Karpas-422 (cell line): ENCODE data around the gene DLGAP1. TPM values are rescaled to one million over a fixed set of nuclear protein-coding genes. Genes with fewer than 3 reads are reported as not detected.

ENCODE experiments used
- DNase-seq: peaks from one replicate; pipeline ENCODE4 v3.0.0-alpha.2; 2015
- H2AFZ ChIP-seq: fragments of 200-600 bp; sonication (generic); 2 replicates; pipeline ENCODE4 v1.6.1; 2014; ENCODE audit warnings: antibody characterized with exemption, low read length, mixed read lengths
- H3K27ac ChIP-seq: fragments of 200-600 bp; sonication (generic); 2 replicates; pipeline ENCODE4 v1.5.1; 2014; ENCODE audit warnings: mild to moderate bottlenecking, low read length, moderate library complexity
- H3K27me3 ChIP-seq: fragments of 200-600 bp; sonication (generic); 2 replicates; pipeline ENCODE4 v1.6.1; 2014; ENCODE audit warnings: low read length, mixed read lengths
- H3K36me3 ChIP-seq: fragments of 200-600 bp; sonication (generic); 2 replicates; pipeline ENCODE4 v1.6.1; 2014; ENCODE audit warnings: low read length, mixed read lengths; ENCODE audit not compliant: insufficient read depth
- H3K4me1 ChIP-seq: fragments of 200-600 bp; sonication (generic); 2 replicates; pipeline ENCODE4 v1.6.1; 2014; ENCODE audit warnings: mild to moderate bottlenecking, low read length, mixed read lengths
- H3K4me2 ChIP-seq: fragments of 200-600 bp; sonication (generic); 2 replicates; pipeline ENCODE4 v1.6.1; 2014; ENCODE audit warnings: low read length, low read depth, mild to moderate bottlenecking; ENCODE audit not compliant: poor library complexity, severe bottlenecking
- H3K4me3 ChIP-seq: fragments of 200-600 bp; sonication (generic); 2 replicates; pipeline ENCODE4 v1.5.1; 2014; ENCODE audit warnings: mild to moderate bottlenecking, antibody characterized with exemption, low read length, mixed read lengths
- H3K79me2 ChIP-seq: fragments of 200-600 bp; sonication (generic); 2 replicates; pipeline ENCODE4 v1.6.1; 2014; ENCODE audit warnings: mild to moderate bottlenecking, low read length, mixed read lengths
- H3K9ac ChIP-seq: fragments of 200-600 bp; sonication (generic); 2 replicates; pipeline ENCODE4 v1.6.0; 2014; ENCODE audit warnings: low read length
- H3K9me2 ChIP-seq: fragments of 200-600 bp; sonication (generic), shearing (Covaris generic); replicated peaks from 2 replicates; pipeline ENCODE4 v1.6.0; 2014; ENCODE audit warnings: mild to moderate bottlenecking, low read length, moderate library complexity; ENCODE audit not compliant: insufficient read depth
- H3K9me3 ChIP-seq: fragments of 300-700, 200-600 bp; sonication (generic); 2 replicates; pipeline ENCODE4 v1.6.1; 2014; ENCODE audit warnings: low read length, mixed read lengths
- H4K20me1 ChIP-seq: fragments of 200-600 bp; sonication (generic); 2 replicates; pipeline ENCODE4 v1.6.1; 2014; ENCODE audit warnings: mild to moderate bottlenecking, antibody characterized with exemption, low read length, low read depth; ENCODE audit not compliant: insufficient read depth
- small RNA-seq: library from RNA; depleted of rRNA; stranded (forward); fragments of <200 nt; gene quantifications from one replicate; pipeline ENCODE3, GENCODE V24; 2014
- total RNA-seq: library from RNA; depleted of rRNA; stranded (reverse); fragments of >200 nt; shearing (Covaris generic); gene quantifications from 2 replicates; pipeline ENCODE4 v1.2.3, GENCODE V29; 2014; ENCODE audit warnings: low replicate concordance

Gene DLGAP1
- total RNA-seq, 1 experiment from 2014 or later = 8.8 TPM

DNA sequence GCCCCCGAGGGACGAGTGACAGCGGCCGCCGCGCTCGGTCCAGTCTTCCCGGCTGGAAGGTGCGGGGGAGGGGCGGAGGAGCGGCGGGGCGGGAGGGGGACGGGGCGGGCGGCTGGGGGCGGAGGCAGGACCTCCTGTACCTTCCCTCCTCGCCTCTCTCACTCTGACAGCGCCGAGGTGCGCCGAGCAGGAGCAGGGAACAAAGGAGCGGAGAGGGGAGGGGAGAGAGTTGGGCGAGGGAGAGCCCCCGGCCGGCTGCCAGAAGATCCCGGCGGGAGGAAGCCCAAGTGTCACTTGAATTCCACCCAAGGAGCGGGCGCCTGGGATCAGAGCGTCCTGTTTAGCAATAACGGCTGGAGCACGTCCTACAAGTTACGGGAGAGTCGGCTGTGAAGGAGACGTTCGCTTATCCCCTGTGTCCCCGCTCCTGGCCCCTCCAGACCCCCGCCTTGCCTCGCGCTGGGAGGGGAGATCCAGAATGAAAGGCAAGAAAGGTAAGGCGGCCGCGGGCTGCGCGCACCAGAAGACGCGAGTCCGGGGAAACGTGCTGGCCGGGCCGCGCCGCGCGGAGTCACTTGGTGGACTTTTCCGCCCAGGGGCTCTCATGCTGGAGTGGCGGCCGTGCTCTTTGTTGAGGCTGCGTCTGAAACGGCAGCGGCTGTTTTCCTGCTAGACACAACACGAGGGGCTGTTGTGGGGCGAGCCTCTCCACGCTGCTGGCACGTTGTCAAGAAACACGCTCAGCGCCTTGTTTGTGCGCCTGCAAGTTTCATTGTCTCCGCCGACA, 1004.9 kb downstream of the DLGAP1 start, which contains the start of gene TGIF1:
TSS of gene TGIF1 (plus strand) at position 161 of the 787 bp plus-strand sequence. CDS start at position 479, 318 bp downstream.
- Histone ChIP-seq H3K4me1 (peaks cover 50% of the 10 kb centered on the region), H3K79me2 (peaks cover 51% of the 10 kb centered on the region), H3K4me3 (peak within 1 kb of the TSS; percentile 97), H3K9ac (peak within 1 kb of the TSS; percentile 96), H3K27me3 (no peaks in the 10 kb centered on the region), H3K36me3 (peaks cover 4% of the 10 kb centered on the region; the same call in 1 of the 2 replicates), H3K9me3 (no peaks in the 10 kb centered on the region), H3K4me2 (peak within 1 kb of the TSS; percentile 79), H2AFZ (peak within 1 kb of the TSS; percentile 63; the same call in 1 of the 2 replicates), H3K9me2 (no peaks in the 10 kb centered on the region), H4K20me1 (peaks cover 5% of the 10 kb centered on the region; the same call in 1 of the 2 replicates), H3K27ac (peak within 1 kb of the TSS; percentile 89)
- peak; percentile 83 for DNase-seq

DNA sequence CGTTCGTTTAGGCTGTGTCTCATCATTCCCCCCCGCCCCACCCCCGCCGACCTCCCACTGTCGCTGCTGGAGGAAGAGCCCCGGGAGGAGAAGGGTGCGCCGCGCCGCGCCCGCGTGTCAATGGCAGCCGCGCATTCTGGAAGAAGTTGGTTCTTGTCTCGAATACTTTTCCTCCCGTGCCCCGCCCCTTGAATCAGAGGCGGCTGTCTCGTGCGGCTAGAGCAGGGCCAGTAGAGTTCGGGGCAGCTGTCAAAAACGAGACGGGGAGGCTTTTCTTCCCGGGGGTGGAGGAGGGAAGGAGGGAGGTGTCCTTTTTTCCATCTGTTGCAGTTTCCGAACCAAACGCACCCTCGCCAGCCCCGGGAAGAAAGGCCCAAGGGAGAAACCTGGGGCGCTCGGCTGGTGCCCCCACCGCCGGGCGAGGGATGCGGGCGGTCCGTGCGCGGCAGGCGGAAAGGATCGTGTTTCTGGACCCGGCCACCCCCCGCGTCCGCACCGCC, 1005.5 kb downstream of the DLGAP1 start:
- H3K9ac ChIP-seq = peak overlapping the region; percentile 96
- no peak for DNase-seq
- peak overlapping the region; percentile 97 for H3K4me3 ChIP-seq
- H2AFZ ChIP-seq = peak overlapping the region; percentile 63; the same call in 1 of the 2 replicates
- no peaks in the 10 kb centered on the region for H4K20me1 ChIP-seq
- H3K4me2 ChIP-seq = peak overlapping the region; percentile 70
- H3K9me3 ChIP-seq = no peaks in the 10 kb centered on the region
- peaks cover 43% of the 10 kb centered on the region for H3K4me1 ChIP-seq
- no peaks in the 10 kb centered on the region for H3K9me2 ChIP-seq
- no peaks in the 10 kb centered on the region for H3K27me3 ChIP-seq
- H3K79me2 ChIP-seq = peaks cover 45% of the 10 kb centered on the region
- H3K36me3 ChIP-seq = no peaks in the 10 kb centered on the region
- H3K27ac ChIP-seq = peak overlapping the region; percentile 89

DNA sequence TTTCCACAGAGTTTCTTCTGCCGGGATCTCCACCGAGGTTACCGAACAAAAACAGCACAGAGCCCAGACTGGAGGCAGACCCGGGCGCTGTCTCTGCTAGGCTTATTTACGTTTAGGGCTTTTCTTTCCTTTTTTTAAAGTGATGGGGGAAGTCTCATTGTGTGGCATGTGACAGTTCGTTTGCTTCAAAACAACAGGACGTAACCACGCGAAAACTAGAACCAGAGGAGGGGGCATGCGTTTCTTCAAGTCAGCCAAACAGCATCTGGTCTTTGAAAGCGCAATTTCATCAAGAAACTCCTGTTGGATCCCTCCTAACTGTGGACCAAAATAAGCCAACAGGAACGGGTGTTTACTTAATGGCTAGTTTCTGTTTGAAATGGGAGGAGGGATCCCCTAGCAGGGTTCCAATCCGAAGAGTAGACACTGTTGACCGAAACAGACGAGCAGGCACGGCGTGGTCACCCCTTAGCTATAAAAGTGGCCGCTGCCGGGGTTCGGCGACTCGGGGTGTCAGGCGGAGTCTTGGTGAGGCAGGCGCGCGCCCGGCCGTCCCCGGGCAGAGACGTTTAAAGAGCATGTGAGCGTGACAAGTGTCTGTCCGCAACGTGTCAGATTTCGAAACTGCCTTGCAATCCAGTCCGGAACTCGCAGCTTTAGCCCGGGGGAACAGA, 1006.1 kb downstream of the DLGAP1 start:
- no peaks in the 10 kb centered on the region for H3K9me2 ChIP-seq
- peaks cover 39% of the 10 kb centered on the region for H3K79me2 ChIP-seq
- no peaks in the 10 kb centered on the region for H4K20me1 ChIP-seq
- H3K4me2 ChIP-seq = peak overlapping the region; percentile 79
- H2AFZ ChIP-seq = peak overlapping the region; percentile 19; the same call in 1 of the 2 replicates
- no peaks in the 10 kb centered on the region for H3K36me3 ChIP-seq
- peaks cover 38% of the 10 kb centered on the region for H3K4me1 ChIP-seq
- H3K4me3 ChIP-seq = peak overlapping the region; percentile 97
- H3K9ac ChIP-seq = peak overlapping the region; percentile 73
- H3K9me3 ChIP-seq = no peaks in the 10 kb centered on the region
- no peaks in the 10 kb centered on the region for H3K27me3 ChIP-seq
- H3K27ac ChIP-seq = peak overlapping the region; percentile 89
- peak; percentile 95 for DNase-seq

DNA sequence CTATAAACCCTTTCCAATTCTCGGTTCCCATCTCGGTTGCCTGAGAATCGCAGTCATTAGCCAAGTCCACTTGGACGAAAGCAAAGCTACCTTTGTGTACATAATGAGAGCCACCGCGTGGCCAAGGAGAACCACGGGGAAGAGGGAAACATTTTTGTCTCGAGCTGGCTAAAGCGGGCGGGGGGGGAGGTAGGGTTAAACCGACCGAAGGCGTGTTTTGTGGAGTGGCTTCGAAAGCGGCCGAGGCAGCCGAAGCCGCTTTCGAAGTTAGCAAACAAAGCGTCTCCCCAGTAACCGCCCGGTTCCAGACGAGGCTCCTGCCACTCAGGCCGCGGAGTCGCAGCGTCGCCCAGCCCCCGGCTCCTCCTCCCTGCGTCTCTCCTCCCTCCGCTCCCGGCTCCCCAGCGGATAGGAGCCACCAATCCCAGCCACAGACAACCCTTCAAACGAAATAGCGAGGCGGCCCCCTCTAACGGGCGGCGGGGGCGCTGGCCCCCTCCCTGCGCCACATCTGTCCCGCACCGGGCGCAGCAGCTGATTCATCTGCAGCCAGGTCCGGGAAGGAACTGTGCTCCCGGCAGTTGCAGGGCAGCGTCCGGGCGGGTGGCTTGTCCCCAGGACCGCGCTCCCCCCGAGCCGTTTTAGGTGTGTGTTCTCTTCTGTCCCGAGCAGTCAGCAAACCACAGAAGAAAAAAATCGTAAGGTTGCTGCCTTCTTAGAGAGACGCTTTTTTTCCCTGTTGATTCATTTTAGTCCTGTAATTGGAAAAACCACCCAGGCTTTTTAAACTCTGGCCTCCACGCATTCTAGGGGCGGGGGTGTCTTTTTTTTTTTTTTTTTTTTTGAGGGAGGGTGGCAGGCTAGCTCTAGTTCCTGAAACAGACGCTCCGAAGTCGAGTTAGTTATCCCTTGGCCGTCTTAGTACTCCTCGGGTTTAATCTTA, 1006.9 kb downstream of the DLGAP1 start:
- Histone ChIP-seq H3K4me1 (peaks cover 30% of the 10 kb centered on the region), H2AFZ (peak overlapping the region; percentile 68), H3K9me2 (no peaks in the 10 kb centered on the region), H3K9ac (peak overlapping the region; percentile 73), H3K27me3 (no peaks in the 10 kb centered on the region), H4K20me1 (no peaks in the 10 kb centered on the region), H3K36me3 (no peaks in the 10 kb centered on the region), H3K4me3 (peak overlapping the region; percentile 97), H3K27ac (peak overlapping the region; percentile 89), H3K9me3 (no peaks in the 10 kb centered on the region), H3K4me2 (peak overlapping the region; percentile 79), H3K79me2 (peaks cover 31% of the 10 kb centered on the region)
- DNase-seq = peak; percentile 93

- H3K9me3 ChIP-seq = no peaks in the 10 kb centered on the region
- H3K4me2 ChIP-seq = peak overlapping the region; percentile 79
- no peak overlapping the region for H3K27ac ChIP-seq
- peaks cover 21% of the 10 kb centered on the region for H3K4me1 ChIP-seq
- peaks cover 22% of the 10 kb centered on the region for H3K79me2 ChIP-seq
- peak overlapping the region; percentile 73 for H3K9ac ChIP-seq
- no peaks in the 10 kb centered on the region for H3K9me2 ChIP-seq
- H3K4me3 ChIP-seq = peak overlapping the region; percentile 97
- no peaks in the 10 kb centered on the region for H3K27me3 ChIP-seq
- peak overlapping the region; percentile 68 for H2AFZ ChIP-seq
- H4K20me1 ChIP-seq = no peaks in the 10 kb centered on the region
- DNase-seq = no peak
- H3K36me3 ChIP-seq = no peaks in the 10 kb centered on the region
These were observed 1007.8 kb downstream of the DLGAP1 start for GRCh38 chr18:3447068-3447894.

Small RNAs within 50 kb of the gene (small RNA-seq; reads per million reads assigned to genes)
- gene AP005208.1 (not detected), gene AP005403.1 (not detected), gene MIR6718 (not detected), gene RN7SL39P (not detected), gene RNU6-831P (not detected)
